BE2C (cell line): Measurements from ENCODE around the gene TGIF1.

Experiments used
- DNase-seq: peaks from one replicate; pipeline ENCODE4 v3.0.0-alpha.2; 2020
- H3K27me3 ChIP-seq: fragments of 250-450 bp; sonication (Bioruptor Pico); 2 replicates; pipeline ENCODE4 v1.5.1; 2020; ENCODE audit warnings: mild to moderate bottlenecking
- H3K36me3 ChIP-seq: fragments of 250-450 bp; sonication (Bioruptor Pico); 2 replicates; pipeline ENCODE4 v1.5.1; 2020; ENCODE audit warnings: mild to moderate bottlenecking
- H3K4me1 ChIP-seq: fragments of 250-450 bp; sonication (Bioruptor Pico); 2 replicates; pipeline ENCODE4 v1.5.1; 2020
- H3K4me3 ChIP-seq: 2 replicates; pipeline ENCODE4 v1.5.1; 2011; ENCODE audit warnings: low read depth, low read length
- H3K9me3 ChIP-seq: fragments of 250-450 bp; sonication (Bioruptor Pico); 2 replicates; pipeline ENCODE4 v1.5.1; 2020
- TF ChIP-seq, protein P1 (sequence below): IDR thresholded peaks from 2 replicates; pipeline ENCODE4 v1.5.1; 2012; ENCODE audit warnings: mild to moderate bottlenecking, low read depth, low read length

Gene TGIF1

DNA sequence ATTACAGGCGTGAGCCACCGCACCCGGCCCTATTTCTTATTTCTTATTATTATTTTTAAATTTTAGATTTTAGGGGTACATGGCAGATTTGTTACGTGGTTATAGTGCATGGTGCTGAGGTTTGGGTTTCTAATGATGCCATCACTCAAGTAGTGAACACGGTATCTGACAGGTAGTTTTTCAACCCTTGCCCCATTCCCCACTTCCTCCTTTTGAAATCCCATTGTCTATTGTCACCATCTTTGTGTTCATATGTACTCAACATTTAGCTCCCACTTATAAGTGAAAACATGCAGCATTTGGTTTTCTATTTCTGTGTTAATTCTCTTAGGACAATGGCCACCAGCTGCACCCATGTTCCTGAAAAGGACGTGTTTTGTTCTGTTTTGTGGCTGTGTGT lies 39.5 kb downstream of the TGIF1 start:
- Histone ChIP-seq H3K9me3 (no peaks in the 10 kb centered on the region), H3K4me3 (no peak overlapping the region), H3K36me3 (no peaks in the 10 kb centered on the region), H3K4me1 (no peaks in the 10 kb centered on the region), H3K27me3 (no peaks in the 10 kb centered on the region)
- TF ChIP-seq, protein P1, sequence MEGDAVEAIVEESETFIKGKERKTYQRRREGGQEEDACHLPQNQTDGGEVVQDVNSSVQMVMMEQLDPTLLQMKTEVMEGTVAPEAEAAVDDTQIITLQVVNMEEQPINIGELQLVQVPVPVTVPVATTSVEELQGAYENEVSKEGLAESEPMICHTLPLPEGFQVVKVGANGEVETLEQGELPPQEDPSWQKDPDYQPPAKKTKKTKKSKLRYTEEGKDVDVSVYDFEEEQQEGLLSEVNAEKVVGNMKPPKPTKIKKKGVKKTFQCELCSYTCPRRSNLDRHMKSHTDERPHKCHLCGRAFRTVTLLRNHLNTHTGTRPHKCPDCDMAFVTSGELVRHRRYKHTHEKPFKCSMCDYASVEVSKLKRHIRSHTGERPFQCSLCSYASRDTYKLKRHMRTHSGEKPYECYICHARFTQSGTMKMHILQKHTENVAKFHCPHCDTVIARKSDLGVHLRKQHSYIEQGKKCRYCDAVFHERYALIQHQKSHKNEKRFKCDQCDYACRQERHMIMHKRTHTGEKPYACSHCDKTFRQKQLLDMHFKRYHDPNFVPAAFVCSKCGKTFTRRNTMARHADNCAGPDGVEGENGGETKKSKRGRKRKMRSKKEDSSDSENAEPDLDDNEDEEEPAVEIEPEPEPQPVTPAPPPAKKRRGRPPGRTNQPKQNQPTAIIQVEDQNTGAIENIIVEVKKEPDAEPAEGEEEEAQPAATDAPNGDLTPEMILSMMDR: no peak
- DNase-seq: no peak

DNA sequence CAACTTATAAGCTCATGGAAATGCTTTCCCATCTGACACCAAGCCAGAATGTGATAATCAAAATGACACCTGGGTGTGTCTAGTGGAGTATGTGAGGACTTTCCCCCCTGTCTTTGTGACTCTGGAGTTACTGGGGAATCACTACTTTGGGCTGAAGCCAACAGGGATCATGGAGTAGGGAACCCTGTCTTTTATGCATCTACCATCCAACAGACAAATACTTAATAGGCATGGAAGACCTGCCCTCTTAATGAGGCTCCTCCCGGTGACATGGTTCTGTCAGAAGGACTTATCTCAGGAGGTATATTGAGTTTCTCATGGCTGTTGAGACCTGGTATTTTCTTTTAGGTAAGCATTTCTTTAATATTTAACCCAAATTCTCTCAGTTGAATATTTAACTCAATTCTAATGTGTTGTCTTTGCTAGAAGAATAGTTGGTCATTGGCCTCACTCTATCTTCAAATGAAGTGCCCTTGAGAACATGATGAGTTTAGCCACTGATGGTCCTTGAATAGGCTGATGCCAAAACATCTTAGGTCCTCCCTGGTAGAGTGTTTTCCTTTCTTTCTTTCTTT lies 42.1 kb downstream of the TGIF1 start:
- H3K27me3 ChIP-seq: no peaks in the 10 kb centered on the region
- DNase-seq: no peak
- no peaks in the 10 kb centered on the region for H3K36me3 ChIP-seq
- no peak overlapping the region for H3K4me3 ChIP-seq
- no peaks in the 10 kb centered on the region for H3K4me1 ChIP-seq
- no peaks in the 10 kb centered on the region for H3K9me3 ChIP-seq
- TF ChIP-seq, protein P1: no peak

DNA sequence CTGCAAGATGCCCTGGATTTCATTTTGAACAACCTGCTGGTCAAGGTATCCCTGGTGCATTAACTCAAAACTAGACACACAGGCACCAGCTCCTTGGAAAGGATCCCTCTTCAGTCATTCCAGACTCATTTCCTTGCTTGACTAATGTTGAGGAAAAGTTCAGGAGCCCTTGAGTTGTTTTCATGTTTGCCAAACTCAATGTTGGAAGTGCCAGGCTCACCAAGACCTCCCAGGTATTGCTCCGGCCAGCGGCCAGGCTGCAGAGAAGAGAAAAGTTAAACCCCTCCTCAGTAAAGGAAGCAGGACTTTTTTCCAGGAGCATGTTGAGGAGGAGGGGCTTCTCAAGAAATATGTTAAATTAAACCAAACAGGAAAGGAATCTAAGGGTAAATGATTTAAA lies 42.7 kb downstream of the TGIF1 start:
- DNase-seq: no peak
- Histone ChIP-seq H3K4me3 (no peak overlapping the region), H3K9me3 (no peaks in the 10 kb centered on the region), H3K27me3 (no peaks in the 10 kb centered on the region), H3K36me3 (no peaks in the 10 kb centered on the region), H3K4me1 (no peaks in the 10 kb centered on the region)
- TF ChIP-seq, protein P1: no peak

DNA sequence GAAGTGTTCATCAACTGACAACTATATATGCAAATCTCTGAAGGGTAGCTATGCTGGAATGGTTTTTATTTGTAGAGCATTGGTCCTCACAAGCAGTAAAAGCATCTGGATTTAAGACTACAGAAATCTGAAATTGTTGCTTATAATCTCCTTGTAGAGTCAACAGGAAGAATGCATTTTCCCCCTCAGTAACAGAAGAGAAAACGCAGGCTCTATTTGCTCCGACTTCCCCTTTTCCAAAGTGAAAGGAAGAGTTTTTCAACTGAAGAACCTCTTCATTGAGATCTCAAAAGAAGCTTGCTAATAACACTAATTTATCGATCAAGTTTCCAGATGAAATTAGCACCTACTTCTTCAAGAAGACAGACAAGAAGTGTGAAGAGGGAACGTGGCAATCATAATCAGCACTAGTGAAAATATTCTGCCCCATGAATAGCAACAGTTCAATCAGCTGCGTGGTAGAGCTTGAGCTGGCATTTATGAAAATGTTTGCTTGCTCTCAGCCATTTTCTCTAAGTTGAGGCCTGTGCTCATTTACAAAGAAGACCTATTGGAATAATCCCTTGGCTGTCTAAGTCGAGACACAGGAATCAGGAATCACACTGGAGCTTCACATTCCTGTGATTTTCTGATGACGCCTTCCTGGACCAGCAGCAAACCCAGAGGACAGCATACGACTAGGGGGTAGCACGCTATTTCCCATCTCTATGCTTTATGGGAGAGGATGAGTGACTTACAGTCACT lies 43.7 kb downstream of the TGIF1 start:
- Histone ChIP-seq H3K27me3 (no peaks in the 10 kb centered on the region; the same call in 1 of the 2 replicates), H3K9me3 (no peaks in the 10 kb centered on the region), H3K36me3 (no peaks in the 10 kb centered on the region), H3K4me3 (no peak overlapping the region), H3K4me1 (no peaks in the 10 kb centered on the region)
- DNase-seq: no peak
- TF ChIP-seq, protein P1: no peak

DNA sequence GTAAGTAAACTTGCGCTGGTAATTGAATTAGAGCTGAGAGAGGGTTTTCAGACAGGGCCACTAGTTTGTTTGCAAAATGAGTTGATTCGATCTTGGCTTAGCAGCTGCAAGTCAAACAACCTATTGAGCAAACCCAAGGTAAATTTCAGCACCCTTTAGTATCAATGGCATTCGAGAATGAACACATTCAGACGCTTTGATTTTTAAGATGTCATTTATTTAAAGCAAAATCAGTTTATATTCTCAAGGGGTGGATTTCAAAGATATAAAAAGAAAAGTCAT lies 44.2 kb downstream of the TGIF1 start:
- TF ChIP-seq, protein P1: no peak
- Histone ChIP-seq H3K36me3 (no peaks in the 10 kb centered on the region), H3K27me3 (no peaks in the 10 kb centered on the region; the same call in none of the 2 replicates), H3K4me1 (no peaks in the 10 kb centered on the region), H3K4me3 (no peak overlapping the region), H3K9me3 (no peaks in the 10 kb centered on the region)
- no peak for DNase-seq

DNA sequence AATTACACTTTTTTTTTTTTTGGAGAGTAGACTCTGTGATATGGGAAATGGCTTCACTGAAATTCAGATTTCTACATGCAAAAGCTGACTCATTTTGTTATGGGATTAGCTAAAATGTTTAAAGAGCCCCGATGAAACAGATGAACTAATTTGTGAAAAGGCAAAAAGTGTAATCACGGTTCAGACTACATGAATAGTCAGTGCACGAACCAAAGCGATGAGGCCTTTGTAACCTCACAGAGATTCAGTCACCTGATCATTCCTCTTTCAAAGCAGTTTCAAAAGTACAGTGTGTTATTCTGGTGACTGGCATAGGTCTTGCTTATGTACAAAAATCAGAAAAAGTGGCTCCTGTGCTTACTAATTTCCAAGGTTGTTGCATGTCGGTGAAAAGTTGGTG lies 44.6 kb downstream of the TGIF1 start:
- Histone ChIP-seq H3K4me3 (no peak overlapping the region), H3K27me3 (peaks cover under 1% of the 10 kb centered on the region), H3K9me3 (no peaks in the 10 kb centered on the region), H3K36me3 (no peaks in the 10 kb centered on the region), H3K4me1 (no peaks in the 10 kb centered on the region)
- TF ChIP-seq, protein P1: no peak
- DNase-seq: no peak
